GM19395 (cell line): ENCODE data around the gene CREB3.

ENCODE experiments used
- ATAC-seq: cut with Tn5 transposase; IDR thresholded peaks from one replicate; pipeline ENCODE4 v1.9.1; 2021; ENCODE audit warnings: mild to moderate bottlenecking, moderate library complexity; ENCODE audit not compliant: unreplicated experiment

Gene CREB3

GRCh38 chr9:35725362-35725761, 7.1 kb upstream of the CREB3 start:
- no peak for ATAC-seq

- no peak for ATAC-seq
Measured at GRCh38 chr9:35726931-35727330, 5.5 kb upstream of the CREB3 start.

- ATAC-seq = no peak
Measured at GRCh38 chr9:35727676-35728040, 4.8 kb upstream of the CREB3 start.

- no peak for ATAC-seq
Measured at GRCh38 chr9:35728041-35728971, 4.2 kb upstream of the CREB3 start.

- no peak for ATAC-seq
Measured at GRCh38 chr9:35729101-35729500, 3.4 kb upstream of the CREB3 start.

- ATAC-seq = no peak
Measured at GRCh38 chr9:35729700-35730485, 2.6 kb upstream of the CREB3 start.

- no peak for ATAC-seq
Measured at GRCh38 chr9:35730486-35730854, 2.0 kb upstream of the CREB3 start.

GRCh38 chr9:35731415-35732184, 866 bp upstream of the CREB3 start:
- peak; percentile 0 for ATAC-seq

- ATAC-seq = peak; percentile 0
Measured at GRCh38 chr9:35732800-35733541, 505 bp downstream of the CREB3 start.

GRCh38 chr9:35734096-35734495, 1.6 kb downstream of the CREB3 start:
- ATAC-seq = no peak

GRCh38 chr9:35736201-35736633, 3.8 kb downstream of the CREB3 start:
- ATAC-seq = no peak

- ATAC-seq = no peak
Measured at GRCh38 chr9:35737143-35737542, 4.7 kb downstream of the CREB3 start.

- no peak for ATAC-seq
Measured at GRCh38 chr9:35738186-35738585, 5.7 kb downstream of the CREB3 start.

GRCh38 chr9:35738924-35739323, 6.5 kb downstream of the CREB3 start:
- ATAC-seq = no peak

GRCh38 chr9:35740243-35740642, 7.8 kb downstream of the CREB3 start:
- ATAC-seq = no peak

GRCh38 chr9:35741740-35742139, 9.3 kb downstream of the CREB3 start:
- no peak for ATAC-seq

- no peak for ATAC-seq
Measured at GRCh38 chr9:35743452-35743851, 11.0 kb downstream of the CREB3 start.

- no peak for ATAC-seq
Measured at GRCh38 chr9:35743880-35744518, 11.5 kb downstream of the CREB3 start.

- ATAC-seq = no peak
Measured at GRCh38 chr9:35745569-35745968, 13.1 kb downstream of the CREB3 start.

- no peak for ATAC-seq
Measured at GRCh38 chr9:35746583-35746982, 14.1 kb downstream of the CREB3 start.
